HG03139 (cell line): ENCODE measurements around the gene VPS37B.

ENCODE experiments used
- ATAC-seq: cut with Tn5 transposase; IDR thresholded peaks from one replicate; pipeline ENCODE4 v1.9.1; 2021; ENCODE audit not compliant: unreplicated experiment

Gene VPS37B

GRCh38 chr12:122867691-122868461, 28.0 kb downstream of the VPS37B start:
- no peak for ATAC-seq

- ATAC-seq, result no peak
Observed at GRCh38 chr12:122866950-122867607, 28.8 kb downstream of the VPS37B start.

- no peak for ATAC-seq
Observed at GRCh38 chr12:122866379-122866778, 29.5 kb downstream of the VPS37B start.

GRCh38 chr12:122865268-122866231, 30.4 kb downstream of the VPS37B start:
- ATAC-seq, result no peak

- ATAC-seq, result no peak
Observed at GRCh38 chr12:122864894-122865253, 31.1 kb downstream of the VPS37B start.

- no peak for ATAC-seq
Observed at GRCh38 chr12:122862872-122863701, 32.8 kb downstream of the VPS37B start.

- no peak for ATAC-seq
Observed at GRCh38 chr12:122862110-122862634, 33.8 kb downstream of the VPS37B start.

GRCh38 chr12:122861587-122861970, 34.3 kb downstream of the VPS37B start:
- ATAC-seq, result no peak

GRCh38 chr12:122860854-122861586, 34.9 kb downstream of the VPS37B start:
- ATAC-seq, result no peak

GRCh38 chr12:122860040-122860853, 35.7 kb downstream of the VPS37B start:
- no peak for ATAC-seq

- no peak for ATAC-seq
Observed at GRCh38 chr12:122859303-122860039, 36.5 kb downstream of the VPS37B start.

- no peak for ATAC-seq
Observed at GRCh38 chr12:122858591-122859302, 37.2 kb downstream of the VPS37B start.

GRCh38 chr12:122858171-122858570, 37.8 kb downstream of the VPS37B start:
- no peak for ATAC-seq

GRCh38 chr12:122856999-122857671, 38.8 kb downstream of the VPS37B start:
- ATAC-seq, result no peak

- ATAC-seq, result no peak
Observed at GRCh38 chr12:122855928-122856831, 39.7 kb downstream of the VPS37B start.
